Measurements from ENCODE around the gene GIMAP8. TPM values are rescaled to one million over a fixed set of nuclear protein-coding genes. Genes with fewer than 3 reads are reported as not detected.

Gene GIMAP8
- total RNA-seq, 1 donor from 2014 or later, result not detected

DNA sequence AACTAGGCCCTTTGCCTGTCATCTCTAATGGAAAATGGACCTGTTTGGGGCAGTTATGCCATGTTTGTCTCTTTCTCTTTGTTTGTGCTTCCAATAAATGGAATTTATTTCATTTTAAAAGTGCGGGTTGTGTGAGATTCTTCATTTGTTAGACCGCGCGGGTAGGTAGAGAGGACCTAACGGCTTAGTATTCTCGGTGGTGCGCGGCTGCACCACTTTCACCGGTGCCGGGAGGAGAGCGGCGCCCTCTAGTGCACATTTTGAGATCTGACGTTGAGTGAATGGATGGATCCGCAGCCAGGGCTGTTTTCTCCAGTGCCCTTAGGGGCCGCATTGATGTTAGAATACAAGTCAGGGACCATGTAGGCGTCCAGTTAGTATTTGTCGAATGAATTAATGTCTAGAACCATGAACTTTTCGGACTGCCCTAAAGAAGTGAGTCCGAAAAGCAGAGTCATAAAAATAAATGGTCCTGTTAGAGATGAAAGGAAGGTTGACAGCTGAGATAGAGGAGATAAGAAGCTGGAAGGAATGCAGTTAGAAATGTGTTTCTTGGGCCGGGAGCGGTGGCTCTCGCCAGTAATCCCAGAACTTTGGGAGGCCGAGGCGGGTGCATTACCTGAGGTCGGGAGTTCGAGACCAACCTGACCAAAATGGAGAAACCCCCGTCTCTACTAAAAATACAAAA, 29.3 kb upstream of the GIMAP8 start:
- Mint-ChIP-seq H3K27ac (ENCODE audit: unreplicated experiment) (no peak overlapping the region), H3K4me1 (ENCODE audit: low read depth, unreplicated experiment) (peaks cover 9% of the 10 kb centered on the region), H3K4me3 (ENCODE audit: unreplicated experiment) (no peak overlapping the region), H3K27me3 (ENCODE audit: unreplicated experiment) (no peaks in the 10 kb centered on the region), H3K9me3 (ENCODE audit: unreplicated experiment) (peaks cover 2% of the 10 kb centered on the region), H3K36me3 (ENCODE audit: unreplicated experiment) (no peaks in the 10 kb centered on the region)
- peak; percentile 82 for TF ChIP-seq CTCF (IDR thresholded peaks at IDR 0.05; ENCODE audit: partially characterized antibody, unreplicated experiment)
- DNase-seq, result peak; percentile 89

GRCh38 chr7:150421831-150422230, 28.6 kb upstream of the GIMAP8 start:
- H3K4me1 Mint-ChIP-seq (ENCODE audit: low read depth, unreplicated experiment), result peaks cover 9% of the 10 kb centered on the region
- H3K27ac Mint-ChIP-seq (ENCODE audit: unreplicated experiment), result no peak overlapping the region
- H3K4me3 Mint-ChIP-seq (ENCODE audit: unreplicated experiment), result no peak overlapping the region
- H3K27me3 Mint-ChIP-seq (ENCODE audit: unreplicated experiment), result no peaks in the 10 kb centered on the region
- no peak for DNase-seq
- TF ChIP-seq CTCF (IDR thresholded peaks at IDR 0.05; ENCODE audit: partially characterized antibody, unreplicated experiment), result no peak
- no peaks in the 10 kb centered on the region for H3K36me3 Mint-ChIP-seq (ENCODE audit: unreplicated experiment)
- H3K9me3 Mint-ChIP-seq (ENCODE audit: unreplicated experiment), result peaks cover 2% of the 10 kb centered on the region

GRCh38 chr7:150425670-150426069, 24.8 kb upstream of the GIMAP8 start:
- Mint-ChIP-seq H3K9me3 (ENCODE audit: unreplicated experiment) (peaks cover 3% of the 10 kb centered on the region), H3K27me3 (ENCODE audit: unreplicated experiment) (peaks cover 6% of the 10 kb centered on the region), H3K4me1 (ENCODE audit: low read depth, unreplicated experiment) (peaks cover 25% of the 10 kb centered on the region), H3K4me3 (ENCODE audit: unreplicated experiment) (no peak overlapping the region), H3K36me3 (ENCODE audit: unreplicated experiment) (no peaks in the 10 kb centered on the region), H3K27ac (ENCODE audit: unreplicated experiment) (no peak overlapping the region)
- TF ChIP-seq CTCF (IDR thresholded peaks at IDR 0.05; ENCODE audit: partially characterized antibody, unreplicated experiment), result no peak
- no peak for DNase-seq

DNA sequence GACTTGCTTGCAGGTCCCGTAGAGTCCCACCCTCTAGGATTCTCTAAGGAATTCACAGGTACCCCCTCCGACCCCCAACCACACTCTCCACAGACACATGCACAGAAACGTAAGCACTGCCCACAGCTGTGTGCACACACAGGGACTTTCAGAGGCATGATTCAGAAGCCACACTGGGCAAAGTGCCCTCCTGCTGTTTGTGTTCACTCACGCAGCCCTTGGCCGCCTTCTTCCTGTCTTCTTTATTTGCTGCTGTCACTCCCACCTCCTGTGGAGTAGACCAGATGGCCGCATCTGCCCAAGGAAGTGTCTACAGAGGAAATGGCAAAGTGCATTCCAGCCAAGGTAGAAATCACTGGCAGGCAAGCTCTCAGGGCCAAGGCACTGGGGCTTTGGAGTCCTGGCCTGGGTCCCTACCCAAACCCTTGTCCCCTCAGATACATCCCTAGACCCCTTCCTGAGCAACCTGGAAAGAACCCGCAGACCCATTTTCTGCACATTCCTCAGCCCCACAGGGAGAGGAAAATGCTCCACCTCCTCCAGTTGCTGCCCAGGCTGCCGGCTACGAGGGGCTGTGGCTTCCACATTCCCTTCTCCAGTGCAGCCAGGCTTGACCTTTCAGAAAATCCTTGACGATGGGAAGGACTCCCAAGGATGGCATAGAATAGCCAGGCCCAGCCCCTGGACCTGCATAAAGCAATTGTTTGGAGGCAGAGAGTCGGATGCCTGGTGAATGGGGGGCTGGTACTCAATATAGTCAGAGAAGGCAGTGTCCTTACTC, 21.6 kb upstream of the GIMAP8 start:
- Mint-ChIP-seq H3K27ac (ENCODE audit: unreplicated experiment) (peak overlapping the region; percentile 82), H3K4me3 (ENCODE audit: unreplicated experiment) (peak overlapping the region; percentile 49), H3K36me3 (ENCODE audit: unreplicated experiment) (no peaks in the 10 kb centered on the region), H3K27me3 (ENCODE audit: unreplicated experiment) (peaks cover 6% of the 10 kb centered on the region), H3K4me1 (ENCODE audit: low read depth, unreplicated experiment) (peaks cover 21% of the 10 kb centered on the region), H3K9me3 (ENCODE audit: unreplicated experiment) (peaks cover 3% of the 10 kb centered on the region)
- TF ChIP-seq CTCF (IDR thresholded peaks at IDR 0.05; ENCODE audit: partially characterized antibody, unreplicated experiment), result no peak
- peak; percentile 71 for DNase-seq

GRCh38 chr7:150429699-150430098, 20.7 kb upstream of the GIMAP8 start:
- Mint-ChIP-seq H3K4me3 (ENCODE audit: unreplicated experiment) (no peak overlapping the region), H3K27me3 (ENCODE audit: unreplicated experiment) (peaks cover 8% of the 10 kb centered on the region), H3K27ac (ENCODE audit: unreplicated experiment) (no peak overlapping the region), H3K4me1 (ENCODE audit: low read depth, unreplicated experiment) (peaks cover 21% of the 10 kb centered on the region), H3K36me3 (ENCODE audit: unreplicated experiment) (no peaks in the 10 kb centered on the region), H3K9me3 (ENCODE audit: unreplicated experiment) (peaks cover 5% of the 10 kb centered on the region)
- no peak for TF ChIP-seq CTCF (IDR thresholded peaks at IDR 0.05; ENCODE audit: partially characterized antibody, unreplicated experiment)
- DNase-seq, result no peak
